ENCODE data around the gene SLC8A1.

- TF ChIP-seq, protein P1, sequence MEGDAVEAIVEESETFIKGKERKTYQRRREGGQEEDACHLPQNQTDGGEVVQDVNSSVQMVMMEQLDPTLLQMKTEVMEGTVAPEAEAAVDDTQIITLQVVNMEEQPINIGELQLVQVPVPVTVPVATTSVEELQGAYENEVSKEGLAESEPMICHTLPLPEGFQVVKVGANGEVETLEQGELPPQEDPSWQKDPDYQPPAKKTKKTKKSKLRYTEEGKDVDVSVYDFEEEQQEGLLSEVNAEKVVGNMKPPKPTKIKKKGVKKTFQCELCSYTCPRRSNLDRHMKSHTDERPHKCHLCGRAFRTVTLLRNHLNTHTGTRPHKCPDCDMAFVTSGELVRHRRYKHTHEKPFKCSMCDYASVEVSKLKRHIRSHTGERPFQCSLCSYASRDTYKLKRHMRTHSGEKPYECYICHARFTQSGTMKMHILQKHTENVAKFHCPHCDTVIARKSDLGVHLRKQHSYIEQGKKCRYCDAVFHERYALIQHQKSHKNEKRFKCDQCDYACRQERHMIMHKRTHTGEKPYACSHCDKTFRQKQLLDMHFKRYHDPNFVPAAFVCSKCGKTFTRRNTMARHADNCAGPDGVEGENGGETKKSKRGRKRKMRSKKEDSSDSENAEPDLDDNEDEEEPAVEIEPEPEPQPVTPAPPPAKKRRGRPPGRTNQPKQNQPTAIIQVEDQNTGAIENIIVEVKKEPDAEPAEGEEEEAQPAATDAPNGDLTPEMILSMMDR (IDR thresholded peaks at IDR 0.05): no peak
- no peak for TF ChIP-seq POLR2A (IDR thresholded peaks at IDR 0.05)
Measured at GRCh38 chr2:40254611-40255010, 197.3 kb downstream of the SLC8A1 start.
